ENCODE data around the gene DVL2. TPM values are rescaled to one million over a fixed set of nuclear protein-coding genes. Genes with fewer than 3 reads are reported as not detected.
A peak's percentile ranks its signal among the peaks of the same experiment; 100 is the strongest.

The DVL2 gene
- total RNA-seq, 1 experiment from 2014 or later: 67.3 TPM

DNA sequence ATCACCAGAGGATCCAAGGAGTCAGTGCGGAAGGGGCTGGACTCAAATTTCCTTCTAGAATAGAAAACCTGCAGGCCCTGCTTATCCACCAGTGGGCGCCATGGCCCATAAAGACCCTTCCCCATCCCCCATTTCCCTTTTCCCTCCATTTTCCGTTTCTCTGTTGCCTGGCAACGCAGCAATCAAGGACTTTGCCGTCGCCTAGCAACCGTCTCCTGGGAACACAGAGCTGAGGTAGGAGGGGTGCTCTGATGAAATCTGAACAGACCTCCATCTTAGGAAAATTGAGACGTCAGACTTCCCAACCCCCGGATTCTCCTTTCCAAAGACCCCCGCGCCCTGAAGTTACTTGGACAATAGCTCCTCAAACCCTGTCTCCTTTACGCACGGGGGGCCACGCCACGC is 20.4 kb downstream of the DVL2 start (continued):
- TF ChIP-seq, protein P1, sequence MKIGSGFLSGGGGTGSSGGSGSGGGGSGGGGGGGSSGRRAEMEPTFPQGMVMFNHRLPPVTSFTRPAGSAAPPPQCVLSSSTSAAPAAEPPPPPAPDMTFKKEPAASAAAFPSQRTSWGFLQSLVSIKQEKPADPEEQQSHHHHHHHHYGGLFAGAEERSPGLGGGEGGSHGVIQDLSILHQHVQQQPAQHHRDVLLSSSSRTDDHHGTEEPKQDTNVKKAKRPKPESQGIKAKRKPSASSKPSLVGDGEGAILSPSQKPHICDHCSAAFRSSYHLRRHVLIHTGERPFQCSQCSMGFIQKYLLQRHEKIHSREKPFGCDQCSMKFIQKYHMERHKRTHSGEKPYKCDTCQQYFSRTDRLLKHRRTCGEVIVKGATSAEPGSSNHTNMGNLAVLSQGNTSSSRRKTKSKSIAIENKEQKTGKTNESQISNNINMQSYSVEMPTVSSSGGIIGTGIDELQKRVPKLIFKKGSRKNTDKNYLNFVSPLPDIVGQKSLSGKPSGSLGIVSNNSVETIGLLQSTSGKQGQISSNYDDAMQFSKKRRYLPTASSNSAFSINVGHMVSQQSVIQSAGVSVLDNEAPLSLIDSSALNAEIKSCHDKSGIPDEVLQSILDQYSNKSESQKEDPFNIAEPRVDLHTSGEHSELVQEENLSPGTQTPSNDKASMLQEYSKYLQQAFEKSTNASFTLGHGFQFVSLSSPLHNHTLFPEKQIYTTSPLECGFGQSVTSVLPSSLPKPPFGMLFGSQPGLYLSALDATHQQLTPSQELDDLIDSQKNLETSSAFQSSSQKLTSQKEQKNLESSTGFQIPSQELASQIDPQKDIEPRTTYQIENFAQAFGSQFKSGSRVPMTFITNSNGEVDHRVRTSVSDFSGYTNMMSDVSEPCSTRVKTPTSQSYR (CRISPR knock-in tag; IDR thresholded peaks at IDR 0.05): peak; percentile 96
- TF ChIP-seq TP53 (CRISPR knock-in tag; IDR thresholded peaks at IDR 0.05) (no peak), SOX15 (CRISPR knock-in tag; IDR thresholded peaks at IDR 0.05) (no peak), ZNF317 (CRISPR knock-in tag; IDR thresholded peaks at IDR 0.05; ENCODE audit: borderline replicate concordance, low read depth) (no peak), ZNF416 (CRISPR knock-in tag; IDR thresholded peaks at IDR 0.05) (no peak), NFYB (CRISPR knock-in tag; conservative IDR thresholded peaks at IDR 0.05; ENCODE audit: low read depth) (no peak), ELF4 (CRISPR knock-in tag; IDR thresholded peaks at IDR 0.05; ENCODE audit: low read depth) (no peak)
- TF ChIP-seq, protein P2, sequence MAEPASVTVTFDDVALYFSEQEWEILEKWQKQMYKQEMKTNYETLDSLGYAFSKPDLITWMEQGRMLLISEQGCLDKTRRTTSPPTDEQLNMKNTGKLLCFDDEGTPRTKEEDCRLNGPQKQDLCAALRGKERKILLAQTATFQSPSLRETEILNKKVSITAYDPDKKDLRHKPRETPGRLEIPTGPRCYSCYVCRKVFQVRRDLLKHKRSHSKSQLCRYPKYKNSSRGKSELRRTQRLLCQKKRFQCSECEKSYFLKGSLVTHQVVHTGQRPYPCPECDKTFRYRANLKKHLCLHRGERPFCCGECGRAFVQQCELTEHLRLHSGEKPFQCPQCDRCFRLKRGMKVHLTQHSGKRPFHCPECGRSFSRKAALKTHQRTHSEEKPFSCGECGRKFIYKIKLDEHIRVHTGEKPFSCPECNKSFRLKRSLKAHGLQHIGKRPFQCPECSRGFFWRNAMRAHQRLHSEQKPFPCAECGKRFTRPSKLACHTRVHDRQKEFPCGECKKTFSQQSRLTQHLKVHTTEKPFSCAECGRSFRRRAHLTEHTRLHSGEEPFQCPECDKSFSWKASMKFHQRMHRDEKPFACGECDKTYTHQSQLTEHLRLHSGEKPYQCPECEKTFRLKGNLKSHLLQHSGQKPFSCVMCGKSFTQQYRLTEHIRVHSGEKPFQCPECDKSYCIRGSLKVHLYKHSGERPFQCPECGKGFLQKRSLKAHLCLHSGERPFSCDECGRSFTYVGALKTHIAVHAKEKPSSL (CRISPR knock-in tag; conservative IDR thresholded peaks at IDR 0.05): no peak

DNA sequence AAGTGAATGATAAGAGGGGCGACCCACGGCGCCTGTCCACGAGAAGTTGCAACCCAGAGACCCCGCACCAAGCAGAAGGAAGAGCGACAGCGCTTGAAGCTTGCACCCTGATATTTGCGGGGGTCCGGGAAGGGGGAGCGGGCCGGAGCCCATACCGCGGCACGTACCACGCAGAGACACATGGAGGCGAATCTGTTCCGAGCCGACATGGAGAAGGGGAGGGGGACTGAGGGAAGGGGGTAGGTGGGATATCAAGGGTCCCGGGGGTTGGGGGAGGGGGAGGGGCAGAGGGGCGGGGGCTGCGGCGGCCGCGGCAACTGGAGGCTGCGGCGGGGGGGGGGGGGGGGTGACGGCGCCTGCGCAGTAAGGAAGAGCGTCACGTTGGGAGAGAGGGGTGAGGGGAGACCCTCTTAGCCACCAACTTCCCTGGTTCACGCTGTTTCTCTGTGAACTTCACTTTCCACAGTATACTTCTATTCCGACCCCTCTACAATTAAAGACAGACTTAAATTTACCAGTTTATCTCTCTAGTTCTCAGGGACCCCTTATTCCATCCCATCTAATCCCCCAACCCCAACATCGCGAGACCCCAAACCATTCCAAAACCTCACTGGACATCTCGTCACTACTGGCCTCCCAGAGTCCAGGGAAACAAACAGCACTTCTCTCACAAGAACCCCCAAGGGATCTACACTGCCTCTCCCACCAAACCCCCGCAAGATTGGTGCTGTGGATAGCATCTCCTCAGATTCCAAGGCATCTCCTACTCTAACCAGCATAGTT is 22.6 kb downstream of the DVL2 start:
- peaks cover 61% of the 10 kb centered on the region for H3K4me1 Mint-ChIP-seq
- no peaks in the 10 kb centered on the region for H3K27me3 Mint-ChIP-seq (ENCODE audit: low read depth)
- no peaks in the 10 kb centered on the region for H3K9me3 Mint-ChIP-seq
- ATAC-seq (no peak), DNase-seq (ENCODE audit: low spot score) (no peak)
- no peaks in the 10 kb centered on the region for H3K36me3 Mint-ChIP-seq
- TF ChIP-seq USF1 (CRISPR knock-in tag; IDR thresholded peaks at IDR 0.05): no peak
- TF ChIP-seq FOXJ3 (CRISPR knock-in tag; IDR thresholded peaks at IDR 0.05; ENCODE audit: borderline replicate concordance): no peak
- TF ChIP-seq SOX15 (CRISPR knock-in tag; IDR thresholded peaks at IDR 0.05): no peak
- no peak for TF ChIP-seq PRRX2 (CRISPR knock-in tag; IDR thresholded peaks at IDR 0.05)
- no peak for TF ChIP-seq ZNF138 (CRISPR knock-in tag; conservative IDR thresholded peaks at IDR 0.05)
- TF ChIP-seq ZNF396 (CRISPR knock-in tag; IDR thresholded peaks at IDR 0.05; ENCODE audit: borderline replicate concordance): no peak
- TF ChIP-seq NFE2L1 (CRISPR knock-in tag; IDR thresholded peaks at IDR 0.05): no peak
- TF ChIP-seq ATF3 (CRISPR knock-in tag; conservative IDR thresholded peaks at IDR 0.05): no peak
- no peak for TF ChIP-seq FOXK1 (CRISPR knock-in tag; IDR thresholded peaks at IDR 0.05)
- TF ChIP-seq FOXP1 (CRISPR knock-in tag; IDR thresholded peaks at IDR 0.05; ENCODE audit: borderline replicate concordance): no peak
- peak overlapping the region; percentile 7; the same call in 1 of the 2 replicates for H3K27ac Mint-ChIP-seq
- H3K4me3 Mint-ChIP-seq: peak overlapping the region; percentile 74
- ChIA-PET POLR2A (no interaction called here), CTCF (no interaction called here)
